Testis (tissue), 3 donors: ENCODE data around the gene ROR2. TPM values are rescaled to one million over a fixed set of nuclear protein-coding genes. Genes with fewer than 3 reads are reported as not detected.

Experiments used
- DNase-seq: peaks from one replicate; pipeline ENCODE4 v3.0.0-alpha.2; 2019
- H3K27ac ChIP-seq, 2 donors: fragments of 200-600 bp; sonication (generic); one replicate each; pipeline ENCODE4 v1.5.1; 2019
- H3K27me3 ChIP-seq: fragments of 200-600 bp; sonication (generic); one replicate; pipeline ENCODE4 v1.5.1; 2019
- H3K36me3 ChIP-seq: fragments of 200-600 bp; sonication (generic); one replicate; pipeline ENCODE4 v1.5.1; 2017; ENCODE audit warnings: low read depth; ENCODE audit errors: missing control alignments
- H3K4me1 ChIP-seq: fragments of 200-600 bp; sonication (generic); one replicate; pipeline ENCODE4 v1.5.1; 2019
- H3K4me3 ChIP-seq, 2 donors: fragments of 200-600 bp; sonication (generic); one replicate each; pipeline ENCODE4 v1.5.1; 2017 to 2019
- H3K9me3 ChIP-seq: fragments of 200-600 bp; sonication (generic); one replicate; pipeline ENCODE4 v1.5.1; 2017
- POLR2A ChIP-seq: fragments of 450-650 bp; IDR thresholded peaks from one replicate; pipeline ENCODE4 v1.6.1; 2017; ENCODE audit warnings: antibody characterized with exemption, mild to moderate bottlenecking, moderate library complexity
- WGBS, 2 donors: methylation state at CpG; one replicate each; pipeline ENCODE4 v1.1.5; 2018; 5-methylcytosine and 5-hydroxymethylcytosine counted together
- intact Hi-C: fragments of 100-400 bp; cut with DNase I; formaldehyde crosslinking; loops from one replicate; pipeline ENCODE4 v1.15.1; 2023; ENCODE audit warnings: low total_unique reads
- polyA plus RNA-seq: library from polyadenylated mRNA; stranded (reverse); fragments of 350-450 nt; fragmentation: Illumina TruSeq; extraction: RNeasy Lipid Tissue Mini Kit (QIAGEN cat#74804); gene quantifications from one replicate; pipeline ENCODE4 v1.2.3, GENCODE V29; 2014; ENCODE audit warnings: low read depth, low replicate concordance; ENCODE audit not compliant: insufficient read depth
- total RNA-seq, 2 donors: library from RNA; depleted of rRNA; stranded (reverse); fragments of >200 nt; gene quantifications; one replicate each; pipeline ENCODE4 v1.2.3, GENCODE V29; 2016
- TF ChIP-seq, protein P1 (sequence below), 3 experiments: fragments of 450-650 bp in 2 of 3; fragments of 200-600 bp in 1 of 3; sonication (generic) in 1 of 3; IDR thresholded peaks; one replicate each; pipeline ENCODE4 v1.5.1; 2016 to 2019; ENCODE audit warnings: antibody characterized with exemption in 3 of 3, mild to moderate bottlenecking in 2 of 3, moderate library complexity in 1 of 3

The ROR2 gene
- total and polyA plus RNA-seq, 3 donors from 2014 or later, result 11.5 to 16.5 (median 12.3) TPM

- WGBS, 2 donors, result 59 to 71% methylated on average over 4 of the region's 4 CpGs
- intact Hi-C loops, result no loop called here
- H3K4me3 ChIP-seq, result no peak overlapping the region
- H3K27ac ChIP-seq, result no peak overlapping the region
- no peaks in the 10 kb centered on the region for H3K27me3 ChIP-seq
- H3K9me3 ChIP-seq, result no peaks in the 10 kb centered on the region
- peaks cover 3% of the 10 kb centered on the region for H3K4me1 ChIP-seq
- DNase-seq, result no peak
- no peaks in the 10 kb centered on the region for H3K36me3 ChIP-seq
- TF ChIP-seq, protein P1, sequence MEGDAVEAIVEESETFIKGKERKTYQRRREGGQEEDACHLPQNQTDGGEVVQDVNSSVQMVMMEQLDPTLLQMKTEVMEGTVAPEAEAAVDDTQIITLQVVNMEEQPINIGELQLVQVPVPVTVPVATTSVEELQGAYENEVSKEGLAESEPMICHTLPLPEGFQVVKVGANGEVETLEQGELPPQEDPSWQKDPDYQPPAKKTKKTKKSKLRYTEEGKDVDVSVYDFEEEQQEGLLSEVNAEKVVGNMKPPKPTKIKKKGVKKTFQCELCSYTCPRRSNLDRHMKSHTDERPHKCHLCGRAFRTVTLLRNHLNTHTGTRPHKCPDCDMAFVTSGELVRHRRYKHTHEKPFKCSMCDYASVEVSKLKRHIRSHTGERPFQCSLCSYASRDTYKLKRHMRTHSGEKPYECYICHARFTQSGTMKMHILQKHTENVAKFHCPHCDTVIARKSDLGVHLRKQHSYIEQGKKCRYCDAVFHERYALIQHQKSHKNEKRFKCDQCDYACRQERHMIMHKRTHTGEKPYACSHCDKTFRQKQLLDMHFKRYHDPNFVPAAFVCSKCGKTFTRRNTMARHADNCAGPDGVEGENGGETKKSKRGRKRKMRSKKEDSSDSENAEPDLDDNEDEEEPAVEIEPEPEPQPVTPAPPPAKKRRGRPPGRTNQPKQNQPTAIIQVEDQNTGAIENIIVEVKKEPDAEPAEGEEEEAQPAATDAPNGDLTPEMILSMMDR (IDR thresholded peaks at IDR 0.05), result no peak
- no peak for TF ChIP-seq POLR2A
Measured at GRCh38 chr9:91908746-91909145, 41.3 kb downstream of the ROR2 start.

GRCh38 chr9:91908293-91908623, 41.8 kb downstream of the ROR2 start:
- no peak for DNase-seq
- TF ChIP-seq POLR2A, result no peak
- TF ChIP-seq, protein P1 (IDR thresholded peaks at IDR 0.05), result no peak
- intact Hi-C loops, result no loop called here
- no peaks in the 10 kb centered on the region for H3K36me3 ChIP-seq
- no peak overlapping the region for H3K4me3 ChIP-seq
- no peaks in the 10 kb centered on the region for H3K27me3 ChIP-seq
- H3K4me1 ChIP-seq, result peaks cover 3% of the 10 kb centered on the region
- no peak overlapping the region for H3K27ac ChIP-seq
- H3K9me3 ChIP-seq, result no peaks in the 10 kb centered on the region
- whole genome bisulfite sequencing, 2 donors, result 81 to 90% methylated on average over 2 of the region's 2 CpGs

DNA sequence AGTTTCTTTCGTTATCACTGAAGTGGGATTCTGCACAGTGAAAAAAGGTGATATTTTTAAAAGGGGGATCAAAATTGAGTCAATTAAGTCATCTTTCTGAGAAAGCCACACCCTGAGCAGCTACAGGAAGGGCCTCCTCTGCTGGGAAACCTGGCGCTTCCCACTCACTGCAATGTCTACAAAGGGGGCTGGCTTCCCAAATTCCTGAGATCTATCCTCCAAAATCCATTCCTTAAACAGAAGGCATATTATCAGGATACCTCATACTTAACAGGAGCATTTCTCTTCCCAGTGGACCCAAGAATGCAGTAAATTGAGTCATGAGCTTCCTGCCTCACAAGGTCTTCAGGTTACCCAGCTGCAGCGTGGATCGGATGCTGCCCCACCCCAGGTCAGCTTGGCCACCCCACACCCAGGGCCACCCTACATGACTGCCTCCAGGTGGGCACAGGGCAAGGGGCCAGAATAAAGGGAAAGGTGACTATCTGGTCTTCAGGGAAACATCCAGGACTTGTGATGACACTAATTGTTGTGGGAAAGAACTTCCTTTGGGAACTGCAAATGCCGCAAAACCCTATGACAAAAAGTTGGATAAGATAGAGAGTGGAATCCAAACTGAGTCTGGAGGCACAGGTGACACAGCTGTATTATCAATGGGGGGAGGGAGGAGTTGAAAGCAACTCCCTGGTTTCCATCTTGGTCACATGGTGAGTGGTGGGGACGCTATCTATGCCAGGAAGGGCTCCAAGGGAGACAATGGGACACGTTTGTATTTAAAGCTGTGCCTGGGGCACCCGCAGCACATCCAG, 42.3 kb downstream of the ROR2 start:
- Histone ChIP-seq H3K4me3 (no peak overlapping the region), H3K27ac (no peak overlapping the region), H3K27me3 (no peaks in the 10 kb centered on the region), H3K36me3 (no peaks in the 10 kb centered on the region), H3K9me3 (no peaks in the 10 kb centered on the region), H3K4me1 (peaks cover 3% of the 10 kb centered on the region)
- WGBS, 2 donors, result 78 to 95% methylated on average over 8 of the region's 8 CpGs
- no peak for DNase-seq
- intact Hi-C loops, result no loop called here
- no peak for TF ChIP-seq POLR2A
- TF ChIP-seq, protein P1 (IDR thresholded peaks at IDR 0.05), result no peak

- DNase-seq, result peak; percentile 39
- Histone ChIP-seq H3K4me3 (peak overlapping the region in 1 of 2 donors; percentile 16), H3K27ac (no peak overlapping the region), H3K27me3 (no peaks in the 10 kb centered on the region), H3K9me3 (no peaks in the 10 kb centered on the region), H3K36me3 (no peaks in the 10 kb centered on the region), H3K4me1 (no peaks in the 10 kb centered on the region)
- TF ChIP-seq POLR2A, result no peak
- TF ChIP-seq, protein P1 (IDR thresholded peaks at IDR 0.05), result no peak
- 63 to 67% methylated on average over 10 to 11 of the region's 11 CpGs for WGBS, 2 donors
- intact Hi-C loops, result no loop called here
Measured at GRCh38 chr9:91905991-91906469, 44.0 kb downstream of the ROR2 start.

DNA sequence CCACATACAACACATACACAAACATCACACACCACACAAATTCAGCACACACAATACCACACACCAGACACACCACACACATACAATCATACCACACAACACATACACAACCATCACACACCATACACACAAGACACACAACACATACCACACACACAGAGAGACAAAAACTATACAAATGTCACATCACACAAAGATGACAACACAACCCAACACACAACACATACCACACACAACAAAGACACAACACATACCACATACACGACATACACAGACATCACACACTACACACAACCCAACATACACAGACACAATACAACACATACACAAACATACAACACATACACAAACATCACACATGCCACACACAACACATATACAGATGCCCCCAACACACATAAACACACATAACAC, 44.8 kb downstream of the ROR2 start:
- no peak for DNase-seq
- Histone ChIP-seq H3K4me1 (peaks cover 5% of the 10 kb centered on the region), H3K27ac (no peak overlapping the region), H3K36me3 (no peaks in the 10 kb centered on the region), H3K4me3 (no peak overlapping the region), H3K27me3 (no peaks in the 10 kb centered on the region), H3K9me3 (no peaks in the 10 kb centered on the region)
- TF ChIP-seq, protein P1 (IDR thresholded peaks at IDR 0.05), result no peak
- no peak for TF ChIP-seq POLR2A
- WGBS, 2 donors, result 88 to 95% methylated on average over 1 of the region's 1 CpG
- intact Hi-C loops, result no loop called here
